GM20000 (cell line): ENCODE data around the gene LAMTOR4.

Source experiments
- DNase-seq: peaks from one replicate; pipeline ENCODE4 v3.0.0; 2012; ENCODE audit warnings: low spot score
- CTCF ChIP-seq: IDR thresholded peaks from 2 replicates; pipeline ENCODE4 v1.5.1; 2012; ENCODE audit warnings: mild to moderate bottlenecking, control low read depth; ENCODE audit errors: extremely low read depth, missing control alignments

LAMTOR4 gene

GRCh38 chr7:100155553-100156317 is 7.0 kb downstream of the LAMTOR4 start:
- no peak for TF ChIP-seq CTCF

GRCh38 chr7:100156331-100157068 is 7.8 kb downstream of the LAMTOR4 start:
- TF ChIP-seq CTCF = no peak
- peak; percentile 47 for DNase-seq

More at GRCh38 chr7:100155553-100156317, 7.0 kb downstream of the LAMTOR4 start:
- DNase-seq = peak; percentile 10

GRCh38 chr7:100157069-100157333 is 8.3 kb downstream of the LAMTOR4 start:
- no peak for TF ChIP-seq CTCF
- DNase-seq = no peak

GRCh38 chr7:100157334-100158228 is 8.9 kb downstream of the LAMTOR4 start:
- peak; percentile 58 for DNase-seq
- TF ChIP-seq CTCF = no peak

- TF ChIP-seq CTCF = no peak
- DNase-seq = peak; percentile 97
Observed at GRCh38 chr7:100158229-100159098, 9.7 kb downstream of the LAMTOR4 start, which contains the start of gene TRAPPC14. Gene TRAPPC14, minus strand, starts transcription at chr7:100158723. Its CDS starts 224 bp downstream, at chr7:100158499.

- no peak for DNase-seq
- TF ChIP-seq CTCF = no peak
Observed at GRCh38 chr7:100159099-100159623, 10.4 kb downstream of the LAMTOR4 start.
